ENCODE data around the gene ARRDC2.

ARRDC2 gene

GRCh38 chr19:17997969-17998826, 9.8 kb upstream of the ARRDC2 start:
- TF ChIP-seq CTCF (IDR thresholded peaks at IDR 0.05; ENCODE audit: insufficient read depth, low read length, poor library complexity, severe bottlenecking): peak; percentile 34
- Histone ChIP-seq H3K36me3 (ENCODE audit: control insufficient read depth, insufficient read depth, low read length) (no peaks in the 10 kb centered on the region), H3K4me3 (replicated peaks; ENCODE audit: low read depth, low read length) (no peak overlapping the region), H3K27me3 (replicated peaks; ENCODE audit: control insufficient read depth, insufficient read depth, low read length) (no peaks in the 10 kb centered on the region)
- DNase-seq (ENCODE audit: extremely low read depth, insufficient read length): no peak

GRCh38 chr19:17998827-17999150, 9.2 kb upstream of the ARRDC2 start:
- no peak for TF ChIP-seq CTCF (IDR thresholded peaks at IDR 0.05; ENCODE audit: insufficient read depth, low read length, poor library complexity, severe bottlenecking)
- no peak for DNase-seq (ENCODE audit: extremely low read depth, insufficient read length)
- H3K27me3 ChIP-seq (replicated peaks; ENCODE audit: control insufficient read depth, insufficient read depth, low read length): no peaks in the 10 kb centered on the region
- no peaks in the 10 kb centered on the region for H3K36me3 ChIP-seq (ENCODE audit: control insufficient read depth, insufficient read depth, low read length)
- H3K4me3 ChIP-seq (replicated peaks; ENCODE audit: low read depth, low read length): no peak overlapping the region

GRCh38 chr19:17999684-18000479, 8.1 kb upstream of the ARRDC2 start:
- H3K27me3 ChIP-seq (replicated peaks; ENCODE audit: control insufficient read depth, insufficient read depth, low read length): no peaks in the 10 kb centered on the region
- no peak overlapping the region for H3K4me3 ChIP-seq (replicated peaks; ENCODE audit: low read depth, low read length)
- no peak for TF ChIP-seq CTCF (IDR thresholded peaks at IDR 0.05; ENCODE audit: insufficient read depth, low read length, poor library complexity, severe bottlenecking)
- DNase-seq (ENCODE audit: extremely low read depth, insufficient read length): no peak
- H3K36me3 ChIP-seq (ENCODE audit: control insufficient read depth, insufficient read depth, low read length): no peaks in the 10 kb centered on the region

GRCh38 chr19:18000480-18000914, 7.5 kb upstream of the ARRDC2 start:
- H3K4me3 ChIP-seq (replicated peaks; ENCODE audit: low read depth, low read length): peak overlapping the region; percentile 69
- no peak for DNase-seq (ENCODE audit: extremely low read depth, insufficient read length)
- H3K36me3 ChIP-seq (ENCODE audit: control insufficient read depth, insufficient read depth, low read length): no peaks in the 10 kb centered on the region
- TF ChIP-seq CTCF (IDR thresholded peaks at IDR 0.05; ENCODE audit: insufficient read depth, low read length, poor library complexity, severe bottlenecking): no peak
- H3K27me3 ChIP-seq (replicated peaks; ENCODE audit: control insufficient read depth, insufficient read depth, low read length): no peaks in the 10 kb centered on the region

- no peaks in the 10 kb centered on the region for H3K36me3 ChIP-seq (ENCODE audit: control insufficient read depth, insufficient read depth, low read length)
- TF ChIP-seq CTCF (IDR thresholded peaks at IDR 0.05; ENCODE audit: insufficient read depth, low read length, poor library complexity, severe bottlenecking): no peak
- DNase-seq (ENCODE audit: extremely low read depth, insufficient read length): peak; percentile 91
- peak overlapping the region; percentile 69 for H3K4me3 ChIP-seq (replicated peaks; ENCODE audit: low read depth, low read length)
- H3K27me3 ChIP-seq (replicated peaks; ENCODE audit: control insufficient read depth, insufficient read depth, low read length): no peaks in the 10 kb centered on the region
Observed at GRCh38 chr19:18000915-18001776, 6.8 kb upstream of the ARRDC2 start.
